A673 (cell line): ENCODE measurements around the gene CORO7. TPM values are rescaled to one million over a fixed set of nuclear protein-coding genes. Genes with fewer than 3 reads are reported as not detected.

Experiments used
- BruUV-seq: library from RNA; stranded (reverse); fragments of 400-500 nt; replicated peaks from 2 replicates; lab custom pipeline; 2021; lab: Mats Ljungman, UMichigan
- CTCF ChIA-PET: fragments of 300-600 bp; sonication (Branson Sonifier 250); formaldehyde crosslinking; loops from one replicate; lab custom pipeline; 2022; ENCODE audit warnings: antibody characterized with exemption; lab: Charles Lee
- POLR2A ChIA-PET: fragments of 300-600 bp; sonication (Branson Sonifier 250); formaldehyde crosslinking; loops from one replicate; lab custom pipeline; 2022; ENCODE audit warnings: antibody characterized with exemption; ENCODE audit not compliant: low non-redundant PET; lab: Charles Lee
- DNase-seq: peaks from one replicate; pipeline ENCODE4 v3.0.0-alpha.2; 2015; ENCODE audit warnings: low spot score
- H3K27ac ChIP-seq: fragments of 200-600 bp; sonication (generic); 2 replicates; pipeline ENCODE4 v1.5.1; 2016; ENCODE audit warnings: mixed run types, low read depth, mild to moderate bottlenecking, mixed read lengths, antibody characterized with exemption, low read length; ENCODE audit not compliant: poor library complexity, severe bottlenecking
- H3K27me3 ChIP-seq: fragments of 200-600 bp; sonication (generic); replicated peaks from 2 replicates; pipeline ENCODE4 v1.6.1; 2017; ENCODE audit warnings: mixed run types, low read depth, mild to moderate bottlenecking, mixed read lengths, antibody characterized with exemption, low read length; ENCODE audit not compliant: insufficient read depth, poor library complexity
- H3K36me3 ChIP-seq: fragments of 200-600 bp; sonication (generic); 2 replicates; pipeline ENCODE4 v1.6.1; 2016; ENCODE audit warnings: mixed run types, mild to moderate bottlenecking, mixed read lengths, antibody characterized with exemption, low read length; ENCODE audit not compliant: insufficient read depth, poor library complexity, severe bottlenecking
- H3K4me1 ChIP-seq: fragments of 200-600 bp; sonication (generic); 2 replicates; pipeline ENCODE4 v1.6.1; 2017; ENCODE audit warnings: mixed run types, mild to moderate bottlenecking, mixed read lengths, antibody characterized with exemption, low read length; ENCODE audit not compliant: insufficient read depth, poor library complexity, severe bottlenecking
- H3K4me3 ChIP-seq: fragments of 200-600 bp; sonication (generic); 2 replicates; pipeline ENCODE4 v1.5.1; 2016; ENCODE audit warnings: low read depth, mixed run types, mild to moderate bottlenecking, mixed read lengths, low read length; ENCODE audit not compliant: poor library complexity, severe bottlenecking
- H3K9me3 ChIP-seq: fragments of 200-600 bp; sonication (generic); 2 replicates; pipeline ENCODE4 v1.6.1; 2016; ENCODE audit warnings: mixed run types, low read depth, mild to moderate bottlenecking, mixed read lengths, antibody characterized with exemption, low read length; ENCODE audit not compliant: poor library complexity, severe bottlenecking
- EZH2 ChIP-seq: fragments of 200-600 bp; sonication (generic); IDR thresholded peaks from 2 replicates; pipeline ENCODE4 v1.6.1; 2017; ENCODE audit warnings: borderline replicate concordance, low read depth, mild to moderate bottlenecking, mixed read lengths, antibody characterized with exemption, low read length; ENCODE audit not compliant: poor library complexity, severe bottlenecking
- intact Hi-C: fragments of 100-400 bp; cut with micrococcal nuclease; formaldehyde crosslinking; loops from one replicate; pipeline ENCODE4 v1.10.0; 2022; ENCODE audit not compliant: unreplicated experiment
- total RNA-seq: library from RNA; stranded (reverse); gene quantifications from 2 replicates; pipeline ENCODE4 v1.2.3, GENCODE V29; 2021
- TF ChIP-seq, protein P1 (sequence below): fragments of 300-800, 200-600 bp; sonication (generic); conservative IDR thresholded peaks from 2 replicates; pipeline ENCODE4 v1.5.1; 2017; ENCODE audit warnings: low read depth, mild to moderate bottlenecking, antibody characterized with exemption, low read length, moderate library complexity, mixed read lengths

The CORO7 gene
- total RNA-seq, 1 experiment from 2014 or later: 24.4 TPM

DNA sequence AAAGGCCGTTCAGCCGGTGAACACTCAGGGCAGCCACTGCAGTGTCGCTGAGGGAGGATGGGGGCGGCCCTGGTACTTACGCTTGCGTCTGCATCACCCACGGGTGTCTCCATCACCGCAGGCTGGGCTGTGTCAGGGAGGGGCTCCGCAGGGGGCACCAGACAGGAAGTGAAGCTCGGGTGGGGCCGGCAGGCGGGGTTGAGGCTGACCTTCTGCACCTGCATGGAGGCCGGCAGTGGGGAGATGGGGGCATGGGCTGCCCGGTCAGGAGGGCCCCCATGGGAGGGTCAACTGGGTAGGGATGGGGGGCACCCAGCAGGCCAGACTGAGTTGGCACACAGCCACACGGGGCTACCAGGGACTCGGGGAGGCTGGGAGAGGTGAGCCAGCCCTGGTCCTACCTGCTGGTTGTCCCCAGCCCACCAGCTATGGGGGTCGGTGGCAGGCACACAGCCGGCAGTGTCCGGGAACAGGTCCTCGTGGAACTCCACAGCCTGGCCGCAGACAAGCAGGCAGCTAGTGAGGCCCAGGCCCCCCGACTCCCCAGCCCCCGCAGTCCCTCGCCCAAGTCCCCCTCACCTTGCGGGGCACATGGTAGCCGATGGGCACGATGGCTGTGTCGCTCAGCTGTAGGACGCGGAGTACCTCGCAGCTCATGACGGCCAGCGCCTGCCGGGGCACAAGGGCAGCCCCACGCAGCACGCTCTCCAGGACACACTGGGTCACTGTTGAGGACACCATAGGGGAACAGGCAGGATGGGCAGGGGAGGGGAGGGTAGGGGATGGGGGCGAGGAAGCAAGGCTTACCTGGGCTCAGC is 52.0 kb downstream of the CORO7 start:
- CTCF ChIA-PET: no interaction called here
- BruUV-seq: no TSS peak
- Histone ChIP-seq H3K27me3 (no peaks in the 10 kb centered on the region), H3K36me3 (no peaks in the 10 kb centered on the region), H3K9me3 (no peaks in the 10 kb centered on the region), H3K27ac (no peak overlapping the region), H3K4me1 (no peaks in the 10 kb centered on the region), H3K4me3 (no peak overlapping the region)
- intact Hi-C loops: no loop called here
- DNase-seq: no peak
- POLR2A ChIA-PET: interaction anchor here (0.6 kb wide), 1 partner anchor 21 kb away, joined by 4 read pairs; no protein-coding TSS in a partner anchor
- TF ChIP-seq, protein P1, sequence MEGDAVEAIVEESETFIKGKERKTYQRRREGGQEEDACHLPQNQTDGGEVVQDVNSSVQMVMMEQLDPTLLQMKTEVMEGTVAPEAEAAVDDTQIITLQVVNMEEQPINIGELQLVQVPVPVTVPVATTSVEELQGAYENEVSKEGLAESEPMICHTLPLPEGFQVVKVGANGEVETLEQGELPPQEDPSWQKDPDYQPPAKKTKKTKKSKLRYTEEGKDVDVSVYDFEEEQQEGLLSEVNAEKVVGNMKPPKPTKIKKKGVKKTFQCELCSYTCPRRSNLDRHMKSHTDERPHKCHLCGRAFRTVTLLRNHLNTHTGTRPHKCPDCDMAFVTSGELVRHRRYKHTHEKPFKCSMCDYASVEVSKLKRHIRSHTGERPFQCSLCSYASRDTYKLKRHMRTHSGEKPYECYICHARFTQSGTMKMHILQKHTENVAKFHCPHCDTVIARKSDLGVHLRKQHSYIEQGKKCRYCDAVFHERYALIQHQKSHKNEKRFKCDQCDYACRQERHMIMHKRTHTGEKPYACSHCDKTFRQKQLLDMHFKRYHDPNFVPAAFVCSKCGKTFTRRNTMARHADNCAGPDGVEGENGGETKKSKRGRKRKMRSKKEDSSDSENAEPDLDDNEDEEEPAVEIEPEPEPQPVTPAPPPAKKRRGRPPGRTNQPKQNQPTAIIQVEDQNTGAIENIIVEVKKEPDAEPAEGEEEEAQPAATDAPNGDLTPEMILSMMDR: no peak
- TF ChIP-seq EZH2: no peak

DNA sequence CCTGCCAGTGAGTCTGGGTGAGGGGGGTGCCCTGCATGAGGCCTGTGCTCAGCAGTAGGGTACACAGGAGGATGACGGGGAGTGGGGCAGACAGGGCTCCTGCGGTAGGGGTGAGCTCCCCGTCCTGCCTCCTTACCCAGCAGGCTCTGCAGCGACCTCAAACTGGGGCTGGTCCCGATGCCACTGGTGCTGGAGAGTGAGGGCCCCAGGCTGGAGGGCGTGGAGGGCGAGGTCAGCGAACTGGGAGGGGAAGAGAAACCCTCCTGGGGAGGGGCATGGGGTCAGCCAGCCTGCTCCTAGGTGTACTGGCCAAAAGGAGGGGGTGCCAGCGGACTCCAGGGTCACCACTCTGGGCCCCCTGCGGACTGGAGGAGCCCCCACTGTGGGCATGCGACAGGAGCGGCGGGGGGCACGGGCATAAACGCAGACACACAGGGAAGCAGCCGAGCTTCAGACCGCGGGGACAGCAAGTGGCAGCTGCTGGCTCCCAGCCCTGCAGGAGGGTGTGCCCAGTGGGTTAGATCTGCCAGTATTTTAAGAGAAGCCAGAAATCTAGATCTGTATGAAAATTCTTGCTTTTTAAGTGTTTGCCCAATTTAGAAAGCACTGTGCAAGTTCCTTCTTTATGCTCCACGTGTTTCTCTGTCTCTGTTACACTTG is 53.8 kb downstream of the CORO7 start:
- CTCF ChIA-PET: no interaction called here
- POLR2A ChIA-PET: no interaction called here
- Histone ChIP-seq H3K4me1 (no peaks in the 10 kb centered on the region), H3K36me3 (no peaks in the 10 kb centered on the region), H3K27ac (no peak overlapping the region), H3K9me3 (no peaks in the 10 kb centered on the region), H3K4me3 (no peak overlapping the region), H3K27me3 (no peaks in the 10 kb centered on the region)
- intact Hi-C loops: no loop called here
- no peak for DNase-seq
- no TSS peak for BruUV-seq
- no peak for TF ChIP-seq EZH2
- TF ChIP-seq, protein P1: no peak

DNA sequence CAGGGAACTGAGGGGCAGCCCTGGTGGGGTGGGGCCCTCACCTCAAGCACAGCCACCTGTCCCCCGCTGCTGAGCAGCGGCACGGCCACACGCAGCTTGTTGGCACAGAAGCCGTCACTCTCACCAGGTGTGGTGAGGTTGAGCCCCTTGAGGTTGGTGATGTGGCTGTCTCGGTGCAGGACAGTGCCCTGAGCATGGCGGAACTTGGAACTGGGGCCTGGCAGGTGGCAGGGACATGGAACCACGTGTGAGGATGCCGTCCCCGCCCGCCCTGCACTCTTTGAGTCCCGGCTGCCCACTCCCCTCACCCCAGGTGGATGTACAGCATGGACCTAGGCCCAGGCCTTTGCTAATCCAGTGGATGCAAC is 54.5 kb downstream of the CORO7 start:
- Histone ChIP-seq H3K36me3 (no peaks in the 10 kb centered on the region), H3K27me3 (no peaks in the 10 kb centered on the region), H3K27ac (no peak overlapping the region), H3K4me3 (no peak overlapping the region), H3K4me1 (no peaks in the 10 kb centered on the region), H3K9me3 (no peaks in the 10 kb centered on the region)
- POLR2A ChIA-PET: no interaction called here
- intact Hi-C loops: no loop called here
- CTCF ChIA-PET: no interaction called here
- TF ChIP-seq, protein P1: no peak
- TF ChIP-seq EZH2: no peak
- no peak for DNase-seq
- no TSS peak for BruUV-seq
